NCI-H1436 treated with DMSO at 0.1 percent for 48 hours (cell line): ENCODE measurements around the gene C1orf216.
"Not testable (repeated sequence)": the region's sequence is repeated elsewhere in the genome, so short reads cannot be mapped to it uniquely, and the experiment has no call there.

ENCODE experiments used
- DNase-seq: peaks from one replicate; lab custom pipeline; 2025; lab: John Stamatoyannopoulos, UW

C1orf216 gene

GRCh38 chr1:35706846-35707600, 11.7 kb downstream of the C1orf216 start:
- no peak for DNase-seq

GRCh38 chr1:35702508-35702907, 16.2 kb downstream of the C1orf216 start:
- no peak for DNase-seq

- DNase-seq: not testable (repeated sequence)
Observed at GRCh38 chr1:35699152-35699551, 19.5 kb downstream of the C1orf216 start.

GRCh38 chr1:35692317-35692716, 26.4 kb downstream of the C1orf216 start:
- no peak for DNase-seq

- DNase-seq: no peak
Observed at GRCh38 chr1:35691571-35692220, 27.0 kb downstream of the C1orf216 start.

- no peak for DNase-seq
Observed at GRCh38 chr1:35691080-35691479, 27.6 kb downstream of the C1orf216 start.

GRCh38 chr1:35690103-35690502, 28.6 kb downstream of the C1orf216 start:
- DNase-seq: not testable (repeated sequence)

- no peak for DNase-seq
Observed at GRCh38 chr1:35688161-35688560, 30.5 kb downstream of the C1orf216 start.

- DNase-seq: no peak
Observed at GRCh38 chr1:35683012-35683411, 35.7 kb downstream of the C1orf216 start.

GRCh38 chr1:35680271-35680670, 38.4 kb downstream of the C1orf216 start:
- DNase-seq: no peak

- no peak for DNase-seq
Observed at GRCh38 chr1:35675773-35676172, 42.9 kb downstream of the C1orf216 start.

GRCh38 chr1:35674111-35674510, 44.6 kb downstream of the C1orf216 start:
- DNase-seq: no peak

- no peak for DNase-seq
Observed at GRCh38 chr1:35672116-35672515, 46.6 kb downstream of the C1orf216 start.

- DNase-seq: no peak
Observed at GRCh38 chr1:35668506-35668905, 50.2 kb downstream of the C1orf216 start.

GRCh38 chr1:35666916-35667315, 51.8 kb downstream of the C1orf216 start:
- DNase-seq: no peak

GRCh38 chr1:35666216-35666615, 52.5 kb downstream of the C1orf216 start:
- DNase-seq: no peak
